WTC11 (cell line): Measurements from ENCODE around the gene SLC46A3. TPM values are rescaled to one million over a fixed set of nuclear protein-coding genes. Genes with fewer than 3 reads are reported as not detected.

Experiments
- ATAC-seq: fragments of 200-7000 bp; cut with Tn5 transposase; 2 replicates; pipeline ENCODE4 v1.10.0; 2021; ENCODE audit warnings: mild to moderate bottlenecking, moderate library complexity
- CTCF ChIA-PET: fragments of 300-600 bp; sonication (Branson Sonifier 250); formaldehyde crosslinking; loops from one replicate; lab custom pipeline; 2021; ENCODE audit warnings: antibody characterized with exemption; lab: Charles Lee
- POLR2A ChIA-PET: fragments of 350-600 bp; sonication (Branson Sonifier 250); formaldehyde crosslinking; loops from one replicate; lab custom pipeline; 2021; ENCODE audit warnings: antibody characterized with exemption; lab: Charles Lee
- DNase-seq: peaks from one replicate; pipeline ENCODE4 v3.0.0; 2021; ENCODE audit warnings: low spot score
- H3K27ac Mint-ChIP-seq: 2 replicates; pipeline ENCODE4 v1.8.0; 2021; ENCODE audit warnings: mixed read lengths
- H3K27me3 Mint-ChIP-seq: 2 replicates; pipeline ENCODE4 v1.8.0; 2021; ENCODE audit warnings: low read depth, mild to moderate bottlenecking, moderate library complexity, mixed read lengths
- H3K36me3 Mint-ChIP-seq: 2 replicates; pipeline ENCODE4 v1.8.0; 2021; ENCODE audit warnings: mixed read lengths
- H3K4me1 Mint-ChIP-seq: 2 replicates; pipeline ENCODE4 v1.8.0; 2022; ENCODE audit warnings: mixed read lengths
- H3K4me3 Mint-ChIP-seq: 2 replicates; pipeline ENCODE4 v1.8.0; 2021; ENCODE audit warnings: mild to moderate bottlenecking, moderate library complexity, mixed read lengths
- H3K9me3 Mint-ChIP-seq: 2 replicates; pipeline ENCODE4 v1.8.0; 2021; ENCODE audit warnings: mixed read lengths
- ATF3 ChIP-seq: sonication (generic); formaldehyde crosslinking; conservative IDR thresholded peaks from 2 replicates; pipeline ENCODE4 v1.8.1; 2022; ENCODE audit warnings: mild to moderate bottlenecking, missing genetic modification reagents
- CBFB ChIP-seq: sonication (generic); formaldehyde crosslinking; IDR thresholded peaks from 2 replicates; pipeline ENCODE4 v1.8.1; 2022; ENCODE audit warnings: mild to moderate bottlenecking, low read depth, missing genetic modification reagents
- ETV6 ChIP-seq: sonication (generic); formaldehyde crosslinking; IDR thresholded peaks from 2 replicates; pipeline ENCODE4 v1.8.1; 2022; ENCODE audit warnings: mild to moderate bottlenecking, missing genetic modification reagents
- GTF2I ChIP-seq: fragments of 250-450 bp; sonication (Bioruptor Pico); conservative IDR thresholded peaks from 2 replicates; pipeline ENCODE4 v1.4.0; 2021; ENCODE audit warnings: mild to moderate bottlenecking
- IRF1 ChIP-seq: sonication (generic); formaldehyde crosslinking; IDR thresholded peaks from 2 replicates; pipeline ENCODE4 v1.8.0; 2023; ENCODE audit warnings: missing genetic modification reagents
- KAT7 ChIP-seq: sonication (generic); formaldehyde crosslinking; IDR thresholded peaks from 2 replicates; pipeline ENCODE4 v1.8.1; 2023; ENCODE audit warnings: missing genetic modification reagents, mild to moderate bottlenecking, borderline replicate concordance
- MXD4 ChIP-seq: fragments of 250-450 bp; sonication (Bioruptor Pico); IDR thresholded peaks from 2 replicates; pipeline ENCODE4 v1.8.0; 2021; ENCODE audit warnings: mild to moderate bottlenecking, moderate library complexity, borderline replicate concordance
- MYBL2 ChIP-seq: sonication (generic); formaldehyde crosslinking; IDR thresholded peaks from 2 replicates; pipeline ENCODE4 v1.8.1; 2023; ENCODE audit warnings: mild to moderate bottlenecking, moderate library complexity, missing genetic modification reagents
- NFE2L1 ChIP-seq: sonication (generic); formaldehyde crosslinking; IDR thresholded peaks from 2 replicates; pipeline ENCODE4 v1.8.1; 2023; ENCODE audit warnings: missing genetic modification reagents
- NR2C2 ChIP-seq: sonication (generic); formaldehyde crosslinking; IDR thresholded peaks from 2 replicates; pipeline ENCODE4 v1.8.0; 2022; ENCODE audit warnings: mild to moderate bottlenecking, missing genetic modification reagents
- PRRX2 ChIP-seq: fragments of 250-450 bp; sonication (Bioruptor Pico); IDR thresholded peaks from 2 replicates; pipeline ENCODE4 v1.8.0; 2021; ENCODE audit warnings: mild to moderate bottlenecking
- TCF7 ChIP-seq: sonication (generic); formaldehyde crosslinking; IDR thresholded peaks from 2 replicates; pipeline ENCODE4 v1.8.0; 2022; ENCODE audit warnings: mild to moderate bottlenecking, low read depth, missing genetic modification reagents, moderate library complexity
- ZBTB21 ChIP-seq: sonication (generic); formaldehyde crosslinking; IDR thresholded peaks from 2 replicates; pipeline ENCODE4 v1.8.1; 2023; ENCODE audit warnings: mild to moderate bottlenecking, missing genetic modification reagents, borderline replicate concordance
- ZNF121 ChIP-seq: sonication (generic); formaldehyde crosslinking; IDR thresholded peaks from 2 replicates; pipeline ENCODE4 v1.8.0; 2023; ENCODE audit warnings: missing genetic modification reagents
- ZNF317 ChIP-seq: sonication (generic); formaldehyde crosslinking; IDR thresholded peaks from 2 replicates; pipeline ENCODE4 v1.8.1; 2023; ENCODE audit warnings: low read depth, mild to moderate bottlenecking, moderate library complexity, missing genetic modification reagents, borderline replicate concordance
- ZNF416 ChIP-seq: fragments of 250-450 bp; sonication (Bioruptor Pico); IDR thresholded peaks from 2 replicates; pipeline ENCODE4 v1.9.0; 2021; ENCODE audit warnings: mild to moderate bottlenecking, inconsistent platforms
- total RNA-seq: library from RNA; stranded (reverse); gene quantifications from 3 replicates; pipeline ENCODE4 v1.2.3, GENCODE V29; 2021
- TF ChIP-seq, protein P1 (sequence below): fragments of 250-450 bp; sonication (Bioruptor Pico); IDR thresholded peaks from 2 replicates; pipeline ENCODE4 v1.9.0; 2021; ENCODE audit warnings: mild to moderate bottlenecking
- TF ChIP-seq, protein P2 (sequence below): fragments of 250-450 bp; sonication (Bioruptor Pico); IDR thresholded peaks from 2 replicates; pipeline ENCODE4 v2.1.2; 2022; ENCODE audit warnings: mild to moderate bottlenecking, moderate library complexity
- TF ChIP-seq, protein P3 (sequence below): fragments of 250-450 bp; sonication (Bioruptor Pico); IDR thresholded peaks from 2 replicates; pipeline ENCODE4 v1.9.0; 2021; ENCODE audit warnings: mild to moderate bottlenecking

SLC46A3 gene
- total RNA-seq, 1 experiment from 2014 or later: 0.79 TPM

DNA sequence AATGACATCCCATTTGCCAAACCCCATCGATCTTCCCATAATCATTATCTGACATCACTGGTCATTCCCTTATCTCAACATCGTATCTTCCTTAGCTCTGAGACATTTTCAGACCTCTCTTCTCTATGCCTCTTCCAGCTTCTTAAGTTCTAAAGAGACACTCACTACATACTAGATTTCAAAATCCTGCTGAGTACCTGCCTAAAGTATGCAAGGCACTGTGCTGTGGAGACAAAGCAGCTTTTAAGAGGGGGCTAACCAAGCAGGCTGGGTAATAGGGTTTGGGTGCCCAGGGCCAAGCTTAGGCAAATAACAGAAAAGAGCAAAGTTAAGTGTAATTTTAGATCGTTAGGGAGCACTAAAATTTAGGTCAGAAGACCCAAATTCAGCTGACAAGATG, 63.2 kb downstream of the SLC46A3 start:
- no peak for DNase-seq
- H3K9me3 Mint-ChIP-seq: no peaks in the 10 kb centered on the region
- H3K4me1 Mint-ChIP-seq: peaks cover 34% of the 10 kb centered on the region
- ChIA-PET POLR2A (no interaction called here), CTCF (interaction anchor here (0.8 to 4.2 kb wide), 4 partner anchors 107 to 331 kb away, joined by 3 to 23 read pairs (median 4); no protein-coding TSS in a partner anchor)
- TF ChIP-seq MXD4: no peak
- TF ChIP-seq MYBL2: no peak
- no peak for ATAC-seq
- no peaks in the 10 kb centered on the region for H3K27me3 Mint-ChIP-seq
- H3K36me3 Mint-ChIP-seq: no peaks in the 10 kb centered on the region; the same call in 1 of the 2 replicates
- H3K4me3 Mint-ChIP-seq: no peak overlapping the region
- H3K27ac Mint-ChIP-seq: 0 out of 2 replicates have a peak overlapping the region, but pooled peaks have one; percentile 19

GRCh38 chr13:28654276-28654675, 64.5 kb downstream of the SLC46A3 start:
- no peak for DNase-seq
- TF ChIP-seq NR2C2 (CRISPR knock-in tag): no peak
- no peak for TF ChIP-seq ZNF317 (CRISPR knock-in tag)
- TF ChIP-seq, protein P1, sequence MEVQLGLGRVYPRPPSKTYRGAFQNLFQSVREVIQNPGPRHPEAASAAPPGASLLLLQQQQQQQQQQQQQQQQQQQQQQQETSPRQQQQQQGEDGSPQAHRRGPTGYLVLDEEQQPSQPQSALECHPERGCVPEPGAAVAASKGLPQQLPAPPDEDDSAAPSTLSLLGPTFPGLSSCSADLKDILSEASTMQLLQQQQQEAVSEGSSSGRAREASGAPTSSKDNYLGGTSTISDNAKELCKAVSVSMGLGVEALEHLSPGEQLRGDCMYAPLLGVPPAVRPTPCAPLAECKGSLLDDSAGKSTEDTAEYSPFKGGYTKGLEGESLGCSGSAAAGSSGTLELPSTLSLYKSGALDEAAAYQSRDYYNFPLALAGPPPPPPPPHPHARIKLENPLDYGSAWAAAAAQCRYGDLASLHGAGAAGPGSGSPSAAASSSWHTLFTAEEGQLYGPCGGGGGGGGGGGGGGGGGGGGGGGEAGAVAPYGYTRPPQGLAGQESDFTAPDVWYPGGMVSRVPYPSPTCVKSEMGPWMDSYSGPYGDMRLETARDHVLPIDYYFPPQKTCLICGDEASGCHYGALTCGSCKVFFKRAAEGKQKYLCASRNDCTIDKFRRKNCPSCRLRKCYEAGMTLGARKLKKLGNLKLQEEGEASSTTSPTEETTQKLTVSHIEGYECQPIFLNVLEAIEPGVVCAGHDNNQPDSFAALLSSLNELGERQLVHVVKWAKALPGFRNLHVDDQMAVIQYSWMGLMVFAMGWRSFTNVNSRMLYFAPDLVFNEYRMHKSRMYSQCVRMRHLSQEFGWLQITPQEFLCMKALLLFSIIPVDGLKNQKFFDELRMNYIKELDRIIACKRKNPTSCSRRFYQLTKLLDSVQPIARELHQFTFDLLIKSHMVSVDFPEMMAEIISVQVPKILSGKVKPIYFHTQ (CRISPR knock-in tag): no peak
- TF ChIP-seq ATF3: no peak
- ATAC-seq: no peak
- no peaks in the 10 kb centered on the region for H3K27me3 Mint-ChIP-seq
- H3K4me1 Mint-ChIP-seq: peaks cover 24% of the 10 kb centered on the region
- no peak overlapping the region for H3K4me3 Mint-ChIP-seq
- POLR2A ChIA-PET: no interaction called here
- H3K27ac Mint-ChIP-seq: no peak overlapping the region
- CTCF ChIA-PET: no interaction called here
- no peaks in the 10 kb centered on the region for H3K9me3 Mint-ChIP-seq
- H3K36me3 Mint-ChIP-seq: no peaks in the 10 kb centered on the region

- no peak for DNase-seq
- POLR2A ChIA-PET: no interaction called here
- H3K27me3 Mint-ChIP-seq: no peaks in the 10 kb centered on the region
- no peaks in the 10 kb centered on the region for H3K9me3 Mint-ChIP-seq
- H3K4me3 Mint-ChIP-seq: no peak overlapping the region
- no peak for TF ChIP-seq IRF1 (CRISPR knock-in tag)
- TF ChIP-seq, protein P2, sequence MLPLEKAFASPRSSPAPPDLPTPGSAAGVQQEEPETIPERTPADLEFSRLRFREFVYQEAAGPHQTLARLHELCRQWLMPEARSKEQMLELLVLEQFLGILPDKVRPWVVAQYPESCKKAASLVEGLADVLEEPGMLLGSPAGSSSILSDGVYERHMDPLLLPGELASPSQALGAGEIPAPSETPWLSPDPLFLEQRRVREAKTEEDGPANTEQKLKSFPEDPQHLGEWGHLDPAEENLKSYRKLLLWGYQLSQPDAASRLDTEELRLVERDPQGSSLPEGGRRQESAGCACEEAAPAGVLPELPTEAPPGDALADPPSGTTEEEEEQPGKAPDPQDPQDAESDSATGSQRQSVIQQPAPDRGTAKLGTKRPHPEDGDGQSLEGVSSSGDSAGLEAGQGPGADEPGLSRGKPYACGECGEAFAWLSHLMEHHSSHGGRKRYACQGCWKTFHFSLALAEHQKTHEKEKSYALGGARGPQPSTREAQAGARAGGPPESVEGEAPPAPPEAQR (CRISPR knock-in tag): no peak
- no peak for TF ChIP-seq ZNF317 (CRISPR knock-in tag)
- TF ChIP-seq CBFB (CRISPR knock-in tag): no peak
- TF ChIP-seq ETV6: no peak
- no peak for TF ChIP-seq ZNF121 (CRISPR knock-in tag)
- TF ChIP-seq, protein P3, sequence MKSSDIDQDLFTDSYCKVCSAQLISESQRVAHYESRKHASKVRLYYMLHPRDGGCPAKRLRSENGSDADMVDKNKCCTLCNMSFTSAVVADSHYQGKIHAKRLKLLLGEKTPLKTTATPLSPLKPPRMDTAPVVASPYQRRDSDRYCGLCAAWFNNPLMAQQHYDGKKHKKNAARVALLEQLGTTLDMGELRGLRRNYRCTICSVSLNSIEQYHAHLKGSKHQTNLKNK: no peak
- TF ChIP-seq PRRX2 (CRISPR knock-in tag): no peak
- no peak for TF ChIP-seq TCF7 (CRISPR knock-in tag)
- TF ChIP-seq KAT7 (CRISPR knock-in tag): no peak
- no peak for TF ChIP-seq ZBTB21 (CRISPR knock-in tag)
- TF ChIP-seq NFE2L1: no peak
- TF ChIP-seq ZNF416: no peak
- TF ChIP-seq MXD4: no peak
- no peak for TF ChIP-seq GTF2I
- TF ChIP-seq, all 79 proteins: peak for 0
- no peak overlapping the region for H3K27ac Mint-ChIP-seq
- no peaks in the 10 kb centered on the region for H3K36me3 Mint-ChIP-seq
- CTCF ChIA-PET: no interaction called here
- ATAC-seq: no peak
- peaks cover 23% of the 10 kb centered on the region for H3K4me1 Mint-ChIP-seq
Observed at GRCh38 chr13:28653111-28653510, 65.7 kb downstream of the SLC46A3 start.
